ENCODE data around the gene GPR31.

GRCh38 chr6:167137881-167138280 is 19.9 kb downstream of the GPR31 start:
- TF ChIP-seq, protein P1, sequence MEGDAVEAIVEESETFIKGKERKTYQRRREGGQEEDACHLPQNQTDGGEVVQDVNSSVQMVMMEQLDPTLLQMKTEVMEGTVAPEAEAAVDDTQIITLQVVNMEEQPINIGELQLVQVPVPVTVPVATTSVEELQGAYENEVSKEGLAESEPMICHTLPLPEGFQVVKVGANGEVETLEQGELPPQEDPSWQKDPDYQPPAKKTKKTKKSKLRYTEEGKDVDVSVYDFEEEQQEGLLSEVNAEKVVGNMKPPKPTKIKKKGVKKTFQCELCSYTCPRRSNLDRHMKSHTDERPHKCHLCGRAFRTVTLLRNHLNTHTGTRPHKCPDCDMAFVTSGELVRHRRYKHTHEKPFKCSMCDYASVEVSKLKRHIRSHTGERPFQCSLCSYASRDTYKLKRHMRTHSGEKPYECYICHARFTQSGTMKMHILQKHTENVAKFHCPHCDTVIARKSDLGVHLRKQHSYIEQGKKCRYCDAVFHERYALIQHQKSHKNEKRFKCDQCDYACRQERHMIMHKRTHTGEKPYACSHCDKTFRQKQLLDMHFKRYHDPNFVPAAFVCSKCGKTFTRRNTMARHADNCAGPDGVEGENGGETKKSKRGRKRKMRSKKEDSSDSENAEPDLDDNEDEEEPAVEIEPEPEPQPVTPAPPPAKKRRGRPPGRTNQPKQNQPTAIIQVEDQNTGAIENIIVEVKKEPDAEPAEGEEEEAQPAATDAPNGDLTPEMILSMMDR (conservative IDR thresholded peaks at IDR 0.05; ENCODE audit: low read depth, low read length), result no peak
- no peak for TF ChIP-seq CEBPB (IDR thresholded peaks at IDR 0.05; ENCODE audit: low read depth, low read length)
- no peak for TF ChIP-seq POLR2A (IDR thresholded peaks at IDR 0.05; ENCODE audit: low read depth, low read length)
- no peak for TF ChIP-seq BHLHE40 (IDR thresholded peaks at IDR 0.05; ENCODE audit: low read depth, low read length)
- no peak for TF ChIP-seq MXI1 (IDR thresholded peaks at IDR 0.05; ENCODE audit: borderline replicate concordance, low read depth, low read length)
- TF ChIP-seq, protein P2, sequence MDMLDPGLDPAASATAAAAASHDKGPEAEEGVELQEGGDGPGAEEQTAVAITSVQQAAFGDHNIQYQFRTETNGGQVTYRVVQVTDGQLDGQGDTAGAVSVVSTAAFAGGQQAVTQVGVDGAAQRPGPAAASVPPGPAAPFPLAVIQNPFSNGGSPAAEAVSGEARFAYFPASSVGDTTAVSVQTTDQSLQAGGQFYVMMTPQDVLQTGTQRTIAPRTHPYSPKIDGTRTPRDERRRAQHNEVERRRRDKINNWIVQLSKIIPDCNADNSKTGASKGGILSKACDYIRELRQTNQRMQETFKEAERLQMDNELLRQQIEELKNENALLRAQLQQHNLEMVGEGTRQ (IDR thresholded peaks at IDR 0.05; ENCODE audit: low read depth, low read length), result no peak
- no peak for TF ChIP-seq MAFK (IDR thresholded peaks at IDR 0.05; ENCODE audit: low read depth, low read length)
- TF ChIP-seq FOS (IDR thresholded peaks at IDR 0.05; ENCODE audit: low read depth, low read length), result no peak
- TF ChIP-seq RAD21 (IDR thresholded peaks at IDR 0.05; ENCODE audit: low read length), result no peak
- no peak for TF ChIP-seq RFX5 (IDR thresholded peaks at IDR 0.05; ENCODE audit: low read depth, low read length)
